Embryonic facial prominence (tissue), 1 donor: Measurements from ENCODE around the gene SHTN1.

Source experiments
- DNase-seq: peaks from one replicate; pipeline ENCODE4 v3.0.0-alpha.2; 2016; ENCODE audit errors: extremely low spot score

The SHTN1 gene

GRCh38 chr10:116917481-116917880 is 87.5 kb downstream of the SHTN1 start:
- DNase-seq: no peak

- DNase-seq: no peak
Observed at GRCh38 chr10:116915340-116915739, 89.6 kb downstream of the SHTN1 start.

GRCh38 chr10:116913695-116914094 is 91.3 kb downstream of the SHTN1 start:
- no peak for DNase-seq

GRCh38 chr10:116912162-116912561 is 92.8 kb downstream of the SHTN1 start:
- no peak for DNase-seq

GRCh38 chr10:116910910-116911309 is 94.1 kb downstream of the SHTN1 start:
- no peak for DNase-seq

- no peak for DNase-seq
Observed at GRCh38 chr10:116909307-116909706, 95.7 kb downstream of the SHTN1 start.

GRCh38 chr10:116907245-116907987 is 97.6 kb downstream of the SHTN1 start:
- DNase-seq: no peak

- DNase-seq: no peak
Observed at GRCh38 chr10:116905845-116906210, 99.2 kb downstream of the SHTN1 start.

- no peak for DNase-seq
Observed at GRCh38 chr10:116899626-116900025, 105.4 kb downstream of the SHTN1 start.

- no peak for DNase-seq
Observed at GRCh38 chr10:116893686-116894037, 111.3 kb downstream of the SHTN1 start.

- DNase-seq: no peak
Observed at GRCh38 chr10:116892907-116893685, 111.9 kb downstream of the SHTN1 start.

GRCh38 chr10:116891208-116891607 is 113.8 kb downstream of the SHTN1 start:
- DNase-seq: no peak

GRCh38 chr10:116889066-116889465 is 115.9 kb downstream of the SHTN1 start:
- DNase-seq: no peak

- DNase-seq: no peak
Observed at GRCh38 chr10:116888380-116889055, 116.5 kb downstream of the SHTN1 start.

- DNase-seq: no peak
Observed at GRCh38 chr10:116886772-116887171, 118.2 kb downstream of the SHTN1 start.

- no peak for DNase-seq
Observed at GRCh38 chr10:116882639-116883038, 122.3 kb downstream of the SHTN1 start.

- no peak for DNase-seq
Observed at GRCh38 chr10:116880716-116881482, 124.1 kb downstream of the SHTN1 start.

GRCh38 chr10:116879817-116880216 is 125.2 kb downstream of the SHTN1 start:
- no peak for DNase-seq

- no peak for DNase-seq
Observed at GRCh38 chr10:116878123-116878522, 126.9 kb downstream of the SHTN1 start.

- no peak for DNase-seq
Observed at GRCh38 chr10:116877391-116877790, 127.6 kb downstream of the SHTN1 start.

- no peak for DNase-seq
Observed at GRCh38 chr10:116875897-116876296, 129.1 kb downstream of the SHTN1 start.

GRCh38 chr10:116873134-116873533 is 131.9 kb downstream of the SHTN1 start:
- no peak for DNase-seq
